GM21367 (cell line): Measurements from ENCODE around the gene ENTPD3.
A peak's percentile ranks its signal among the peaks of the same experiment; 100 is the strongest.
"Not testable (repeated sequence)": the region's sequence is repeated elsewhere in the genome, so short reads cannot be mapped to it uniquely, and the experiment has no call there.

Experiments
- ATAC-seq: cut with Tn5 transposase; IDR thresholded peaks from one replicate; pipeline ENCODE4 v1.9.1; 2021; ENCODE audit not compliant: unreplicated experiment

ENTPD3 gene

DNA sequence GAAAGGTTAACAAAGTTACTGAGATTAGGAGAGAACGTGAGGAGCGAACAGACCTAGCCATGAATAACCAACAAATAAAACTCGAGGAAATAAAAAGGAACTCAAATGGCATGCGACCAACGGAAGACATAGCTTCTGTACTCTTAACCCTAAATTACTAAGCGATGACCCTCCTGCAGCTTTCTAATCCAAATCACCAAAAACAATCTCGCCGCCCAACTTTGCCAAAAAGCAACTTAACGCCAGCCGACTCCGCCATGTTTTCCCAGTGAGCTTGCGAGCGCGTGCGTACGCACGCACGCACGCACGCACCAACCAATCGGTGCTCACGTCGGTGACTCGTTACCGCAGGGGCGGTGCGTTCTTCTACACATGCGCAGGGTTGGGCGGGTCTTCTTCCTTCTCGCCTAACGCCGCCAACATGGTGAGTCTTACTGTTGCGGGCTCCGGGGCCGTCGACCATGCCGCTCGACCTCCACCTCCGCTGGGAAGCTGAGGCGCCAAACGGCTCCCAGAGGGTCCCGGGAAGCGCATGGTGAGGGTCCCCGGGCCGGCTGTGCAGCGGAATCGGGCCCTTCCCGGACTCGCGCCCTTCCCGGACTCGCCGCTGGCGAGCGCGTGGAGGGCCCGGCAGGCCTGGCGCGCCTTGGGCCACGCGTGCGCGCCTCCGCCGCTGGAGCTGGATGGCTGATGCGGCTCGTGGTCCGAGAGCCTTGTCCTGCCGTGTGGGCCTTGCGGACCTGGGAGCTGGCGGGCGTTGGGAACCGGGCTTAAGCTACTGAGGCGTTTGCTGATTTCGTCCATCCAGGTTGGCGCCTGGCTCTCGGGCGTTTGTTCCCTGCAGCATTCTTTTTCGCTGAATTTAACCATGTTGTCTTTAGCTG is 70.2 kb downstream of the ENTPD3 start, which contains the start of gene RPL14:
RPL14 (plus strand) TSS at position 400 of the 884 bp plus-strand sequence; CDS start at position 533, 133 bp downstream.
- peak; percentile 55 for ATAC-seq

DNA sequence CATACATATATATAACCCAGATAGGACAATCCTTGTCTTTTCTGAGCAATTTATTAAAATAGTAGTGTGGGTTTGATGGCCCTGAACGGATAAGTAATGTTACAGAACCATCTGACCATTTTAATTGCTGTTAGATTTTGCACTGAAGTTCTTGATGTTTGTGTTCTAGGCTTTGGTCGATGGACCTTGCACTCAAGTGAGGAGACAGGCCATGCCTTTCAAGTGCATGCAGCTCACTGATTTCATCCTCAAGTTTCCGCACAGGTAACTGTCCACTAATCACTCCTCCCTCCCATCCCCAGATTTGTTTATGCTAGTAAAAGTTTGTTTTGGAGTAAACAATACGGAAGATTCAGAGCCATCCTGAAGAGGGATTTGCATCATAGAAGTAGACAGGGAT is 71.5 kb downstream of the ENTPD3 start:
- ATAC-seq, result no peak

DNA sequence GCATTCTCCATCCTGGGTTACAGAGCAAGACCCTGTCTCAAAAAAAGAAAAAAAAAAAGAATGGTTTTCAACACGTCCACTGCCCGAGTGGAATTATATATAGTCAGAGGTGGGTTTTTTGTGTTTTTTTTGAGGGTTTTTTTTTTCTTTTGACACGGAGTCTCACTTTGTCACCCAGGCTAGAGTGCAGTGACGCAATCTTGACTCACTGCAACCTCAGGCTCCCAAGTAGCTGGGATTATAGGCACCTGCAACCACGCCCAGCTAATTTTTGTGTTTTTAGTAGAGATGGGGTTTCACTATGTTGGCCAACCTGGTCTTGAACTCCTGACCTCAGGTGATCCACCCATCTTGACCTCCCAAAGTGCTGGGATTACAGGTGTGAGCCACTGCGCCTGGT is 73.5 kb downstream of the ENTPD3 start:
- ATAC-seq, result not testable (repeated sequence)

DNA sequence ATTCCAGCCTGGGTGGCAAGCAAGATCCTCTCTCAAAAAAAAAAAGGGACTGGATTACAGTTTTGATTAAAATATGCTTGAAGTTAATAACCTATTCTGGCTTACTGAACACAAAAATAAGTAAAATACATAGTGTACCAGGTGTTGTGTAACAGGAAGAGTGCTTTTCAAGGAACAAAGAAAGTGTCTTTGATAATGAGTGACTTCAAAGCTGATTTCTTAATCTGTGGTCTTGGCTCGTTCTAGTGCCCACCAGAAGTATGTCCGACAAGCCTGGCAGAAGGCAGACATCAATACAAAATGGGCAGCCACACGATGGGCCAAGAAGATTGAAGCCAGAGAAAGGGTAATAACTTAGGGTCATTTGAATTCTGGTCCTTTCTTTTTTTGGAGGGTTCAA is 74.2 kb downstream of the ENTPD3 start:
- no peak for ATAC-seq

DNA sequence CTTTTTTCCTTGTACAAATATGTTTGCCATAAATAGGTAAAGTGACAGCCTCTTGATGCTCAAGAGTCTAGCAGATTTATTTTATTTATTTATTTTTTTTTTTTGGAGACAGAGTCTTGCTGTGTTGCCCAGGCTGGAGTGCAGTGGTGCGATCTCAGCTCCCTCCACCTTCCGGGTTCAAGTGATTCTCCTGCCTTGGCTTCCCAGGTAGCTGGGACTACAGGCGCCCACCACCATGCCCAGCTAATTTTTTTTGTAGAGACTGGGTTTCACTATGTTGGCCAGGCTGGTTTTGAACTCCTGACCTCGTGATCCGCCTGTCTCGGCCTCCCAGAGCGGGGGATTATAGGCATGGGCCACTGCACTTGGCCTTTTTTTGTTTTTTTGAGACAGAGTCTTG is 75.9 kb downstream of the ENTPD3 start:
- not testable (repeated sequence) for ATAC-seq

DNA sequence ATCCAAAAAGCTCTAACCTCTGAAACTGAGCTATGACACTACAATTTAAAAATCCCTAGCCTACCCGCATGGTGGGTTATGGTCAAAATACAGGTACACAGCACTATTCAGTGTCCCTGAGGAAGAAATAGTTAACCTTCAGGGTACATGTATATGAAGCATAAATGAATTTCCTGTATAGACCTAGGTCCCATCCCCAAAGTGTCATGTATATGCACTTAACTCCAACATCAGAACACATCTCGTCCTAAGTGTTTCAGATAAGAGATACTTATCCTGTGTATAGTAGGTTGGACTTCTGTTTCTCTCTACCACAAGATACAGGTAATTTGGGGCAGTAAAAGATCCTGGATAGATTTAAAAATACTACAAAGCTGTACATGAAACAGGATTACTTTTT is 76.6 kb downstream of the ENTPD3 start:
- no peak for ATAC-seq

DNA sequence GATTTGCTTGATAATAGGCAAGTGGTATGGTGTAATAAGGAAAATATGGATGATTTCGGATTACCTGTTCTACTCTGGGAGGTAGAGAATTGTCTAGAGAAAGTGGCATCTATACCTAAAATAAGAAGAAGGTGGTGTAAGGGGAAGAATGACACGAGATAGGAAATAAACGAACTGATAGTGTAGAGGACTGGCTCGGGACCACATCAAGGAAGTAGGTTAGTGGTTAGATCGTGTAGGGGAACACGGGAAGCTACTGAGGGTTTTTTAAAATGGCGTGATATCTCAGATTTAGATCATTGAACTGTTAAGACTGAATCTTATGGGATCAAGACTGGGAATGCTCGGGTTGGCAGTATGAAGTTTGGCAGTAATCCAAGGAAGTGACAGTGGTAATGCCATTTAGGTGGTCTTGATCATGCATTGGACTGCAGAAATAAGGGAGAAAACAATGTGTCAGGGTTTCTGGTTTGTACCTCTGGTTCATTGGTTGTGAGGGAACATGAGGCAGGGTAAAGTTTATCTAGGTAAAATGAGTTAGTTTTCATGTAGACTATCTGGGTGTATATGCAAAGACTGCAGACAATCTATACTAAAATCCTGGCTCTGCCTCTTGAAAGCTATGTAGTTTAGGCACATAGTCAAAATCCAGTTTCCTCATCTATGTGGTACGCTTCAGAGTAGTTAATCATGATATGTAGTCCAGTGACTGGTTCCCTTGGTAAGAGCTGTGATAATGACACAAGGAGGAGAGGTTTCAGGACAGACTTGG is 77.5 kb downstream of the ENTPD3 start:
- no peak for ATAC-seq

DNA sequence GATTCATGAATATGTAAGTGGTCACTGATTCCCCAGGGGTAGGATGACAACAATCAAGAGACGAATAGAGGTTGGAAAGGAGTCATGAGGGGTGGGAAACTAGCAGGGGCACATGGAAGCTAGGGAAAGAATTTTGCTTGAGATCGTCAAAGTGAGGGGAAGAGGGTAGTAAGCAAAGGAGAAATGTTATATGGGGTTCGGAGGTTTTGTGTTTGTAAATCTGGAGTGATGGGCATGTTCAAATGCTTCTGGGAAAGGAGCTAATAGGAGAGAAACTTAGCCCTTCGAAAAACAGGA is 78.1 kb downstream of the ENTPD3 start:
- no peak for ATAC-seq

DNA sequence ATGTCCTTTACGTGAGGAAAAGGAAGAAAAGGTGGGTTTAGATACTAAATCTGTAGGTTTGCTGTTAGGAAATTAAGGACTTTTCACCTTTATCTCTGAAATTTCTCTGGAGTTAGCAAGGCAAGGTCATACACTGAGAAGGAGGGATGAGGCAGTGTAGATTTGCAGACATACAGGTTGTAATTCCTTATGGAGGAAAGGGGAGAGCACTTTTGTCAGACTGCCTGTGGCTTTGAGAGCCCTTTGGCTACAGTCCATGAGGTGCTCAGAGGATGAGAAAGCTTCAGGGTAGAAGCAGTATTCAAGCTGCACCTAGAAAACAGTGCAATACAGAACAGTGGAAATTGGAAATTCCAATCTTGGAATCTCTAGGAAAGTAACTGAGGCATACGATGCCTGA is 78.5 kb downstream of the ENTPD3 start:
- no peak for ATAC-seq

DNA sequence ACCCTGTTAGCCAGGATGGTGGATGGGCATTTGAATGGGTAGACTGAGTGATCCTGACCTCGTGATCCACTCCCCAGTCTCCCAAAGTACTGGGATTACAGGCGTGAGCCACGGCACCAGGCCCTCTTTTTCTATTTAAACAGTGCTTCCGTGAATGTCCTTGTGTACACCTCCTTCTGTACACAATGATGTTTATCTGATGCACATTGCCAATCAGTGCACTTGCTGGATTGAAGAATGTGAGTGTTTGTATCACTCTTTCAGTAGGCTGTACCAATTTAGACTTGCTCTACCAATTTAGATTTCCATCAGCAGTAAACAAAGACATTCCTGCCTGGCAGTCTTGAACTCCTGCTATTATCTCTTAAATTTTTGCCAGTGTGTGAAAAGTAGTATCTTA is 81.0 kb downstream of the ENTPD3 start:
- ATAC-seq, result no peak

DNA sequence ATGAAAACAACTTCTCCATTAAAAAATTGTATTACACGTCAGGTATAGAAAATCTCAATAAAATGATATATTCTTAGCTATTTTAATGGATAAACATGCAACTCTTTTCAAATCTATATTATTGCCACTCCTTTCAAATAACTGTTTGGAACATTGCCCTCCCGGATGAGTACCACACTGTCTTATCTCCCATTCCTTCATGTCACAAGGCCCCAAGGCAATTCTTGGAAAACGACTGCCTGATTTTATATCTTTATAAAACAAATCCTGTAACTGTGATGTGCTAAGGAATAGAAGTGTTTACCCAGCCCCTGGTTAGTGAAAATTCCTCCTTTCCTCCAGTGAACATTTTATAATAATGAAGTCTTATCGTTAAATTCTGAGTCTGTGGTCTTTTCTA is 83.7 kb downstream of the ENTPD3 start:
- ATAC-seq, result no peak

DNA sequence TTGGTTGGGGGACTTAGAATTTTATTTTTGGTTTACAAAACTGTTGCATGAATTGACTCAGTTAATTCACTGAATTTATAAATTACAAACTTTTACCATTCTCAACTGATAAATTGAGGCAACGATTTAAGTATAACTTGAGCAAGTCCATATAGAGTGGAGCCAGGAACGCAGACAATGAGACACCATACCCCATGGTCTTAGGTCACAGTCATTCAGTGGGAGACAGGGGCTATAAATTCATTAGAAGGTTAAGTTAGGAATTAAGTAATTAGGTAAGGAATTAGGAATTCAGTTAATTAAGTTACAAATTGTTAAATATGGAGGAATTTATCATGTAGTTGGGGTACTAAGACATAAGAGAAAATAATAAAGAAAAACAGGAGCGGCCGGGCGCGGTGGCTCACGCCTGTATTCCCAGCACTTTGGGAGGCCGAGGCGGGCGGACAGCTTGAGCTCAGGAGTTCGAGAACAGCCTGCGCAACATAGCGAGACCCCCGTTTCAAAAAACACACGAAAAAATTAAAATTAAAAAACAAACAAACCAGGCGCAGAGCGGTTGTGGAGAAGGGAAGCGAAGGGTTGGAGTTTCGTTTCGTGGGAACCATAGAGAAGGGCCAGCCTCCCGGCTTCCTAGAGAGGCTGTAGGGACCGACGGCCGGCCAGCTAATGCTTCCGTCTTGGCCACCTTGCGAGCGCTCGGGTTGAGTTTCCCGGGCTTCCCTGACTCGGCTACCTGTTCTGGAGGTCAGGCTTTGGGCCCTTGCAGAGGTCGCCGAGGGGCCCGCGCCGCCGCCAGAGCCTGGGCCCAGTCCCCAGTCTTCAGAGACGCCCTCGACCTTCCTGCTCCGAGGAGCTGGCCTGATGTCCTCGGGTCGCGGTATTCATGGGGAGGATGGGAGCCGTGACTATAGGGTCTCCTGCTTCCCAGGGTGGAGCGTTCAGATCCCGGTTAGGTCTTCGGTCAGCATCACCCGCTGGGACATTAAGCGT is 89.8 kb downstream of the ENTPD3 start, which contains the start of gene ZNF619:
ZNF619 (plus strand) TSS at position 645 of the 993 bp plus-strand sequence. CDS start 858 bp downstream, outside the sequence.
- ATAC-seq, result peak; percentile 82

DNA sequence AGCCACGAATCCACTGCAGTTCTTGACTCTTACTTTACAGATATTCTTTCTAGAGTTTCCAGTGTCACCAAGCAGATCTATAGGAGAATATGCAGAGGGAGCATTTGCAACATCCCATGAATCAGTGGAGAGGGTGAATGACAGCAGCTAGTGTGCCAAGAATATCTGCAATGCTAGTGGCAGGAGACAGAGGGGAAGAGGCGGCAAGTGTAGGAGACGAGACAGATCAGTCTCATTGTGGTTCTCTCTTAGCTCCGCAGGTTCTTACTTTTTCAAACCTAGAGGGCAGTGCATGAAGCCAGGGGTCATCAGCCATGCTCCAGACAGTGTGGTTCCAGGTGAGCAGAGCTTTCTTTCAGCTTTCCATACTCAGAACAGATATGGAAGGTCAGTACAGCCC is 90.7 kb downstream of the ENTPD3 start:
- no peak for ATAC-seq
